Thyroid gland (tissue), 4 donors: ENCODE data around the gene UCK1.
"Not testable (repeated sequence)": the region's sequence is repeated elsewhere in the genome, so short reads cannot be mapped to it uniquely, and the experiment has no call there.

Experiments
- POLR2A ChIP-seq, 2 donors: fragments of 450-650 bp; IDR thresholded peaks; one replicate each; pipeline ENCODE4 v1.6.1; 2017; ENCODE audit warnings: antibody characterized with exemption in 2 of 2, mild to moderate bottlenecking in 2 of 2, moderate library complexity in 1 of 2
- TF ChIP-seq, protein P1 (sequence below), 6 experiments: fragments of 200-600 bp in 3 of 6; fragments of 450-650 bp in 3 of 6; sonication (generic) in 3 of 6; IDR thresholded peaks; one replicate each; pipeline ENCODE4 v1.5.1; 2016 to 2019; ENCODE audit warnings: antibody characterized with exemption in 6 of 6, mild to moderate bottlenecking in 2 of 6, inconsistent platforms in 1 of 6, moderate library complexity in 1 of 6

DNA sequence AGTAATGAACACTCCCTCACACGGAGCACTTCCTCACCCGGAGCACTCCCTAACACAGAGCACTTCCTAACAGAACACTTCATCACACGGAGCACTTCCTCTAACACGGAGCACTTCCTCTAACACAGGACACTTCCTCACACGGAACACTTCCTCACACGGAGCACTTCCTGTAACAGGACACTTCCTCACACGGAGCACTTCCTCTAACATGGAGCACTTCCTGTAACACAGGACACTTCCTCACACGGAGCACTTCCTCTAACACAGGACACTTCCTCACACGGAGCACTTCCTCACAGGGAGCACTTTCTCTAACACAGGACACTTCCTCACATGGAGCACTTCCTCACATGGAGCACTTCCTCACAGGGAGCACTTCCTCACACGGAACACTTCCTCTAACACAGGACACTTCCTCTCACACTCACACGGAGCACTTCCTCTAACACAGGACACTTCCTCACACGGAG is 15.5 kb downstream of the UCK1 start:
- TF ChIP-seq, protein P1, sequence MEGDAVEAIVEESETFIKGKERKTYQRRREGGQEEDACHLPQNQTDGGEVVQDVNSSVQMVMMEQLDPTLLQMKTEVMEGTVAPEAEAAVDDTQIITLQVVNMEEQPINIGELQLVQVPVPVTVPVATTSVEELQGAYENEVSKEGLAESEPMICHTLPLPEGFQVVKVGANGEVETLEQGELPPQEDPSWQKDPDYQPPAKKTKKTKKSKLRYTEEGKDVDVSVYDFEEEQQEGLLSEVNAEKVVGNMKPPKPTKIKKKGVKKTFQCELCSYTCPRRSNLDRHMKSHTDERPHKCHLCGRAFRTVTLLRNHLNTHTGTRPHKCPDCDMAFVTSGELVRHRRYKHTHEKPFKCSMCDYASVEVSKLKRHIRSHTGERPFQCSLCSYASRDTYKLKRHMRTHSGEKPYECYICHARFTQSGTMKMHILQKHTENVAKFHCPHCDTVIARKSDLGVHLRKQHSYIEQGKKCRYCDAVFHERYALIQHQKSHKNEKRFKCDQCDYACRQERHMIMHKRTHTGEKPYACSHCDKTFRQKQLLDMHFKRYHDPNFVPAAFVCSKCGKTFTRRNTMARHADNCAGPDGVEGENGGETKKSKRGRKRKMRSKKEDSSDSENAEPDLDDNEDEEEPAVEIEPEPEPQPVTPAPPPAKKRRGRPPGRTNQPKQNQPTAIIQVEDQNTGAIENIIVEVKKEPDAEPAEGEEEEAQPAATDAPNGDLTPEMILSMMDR (IDR thresholded peaks at IDR 0.05): not testable (repeated sequence)
- not testable (repeated sequence) for TF ChIP-seq POLR2A (IDR thresholded peaks at IDR 0.05)
